Panc1 (cell line): ENCODE measurements around the gene ARHGEF7. TPM values are rescaled to one million over a fixed set of nuclear protein-coding genes. Genes with fewer than 3 reads are reported as not detected.

Experiments used
- ATAC-seq: fragments of 200-7000 bp; cut with Tn5 transposase; 2 replicates; pipeline ENCODE4 v1.9.1; 2020; ENCODE audit warnings: mild to moderate bottlenecking, moderate library complexity
- BruUV-seq: library from RNA; stranded (reverse); fragments of 400-500 nt; replicated peaks from 2 replicates; lab custom pipeline; 2021; lab: Mats Ljungman, UMichigan
- CTCF ChIA-PET: fragments of 300-600 bp; sonication (Branson Sonifier 250); formaldehyde crosslinking; loops from one replicate; lab custom pipeline; 2022; ENCODE audit warnings: antibody characterized with exemption; lab: Charles Lee
- POLR2A ChIA-PET: fragments of 300-600 bp; sonication (Branson Sonifier 250); formaldehyde crosslinking; loops from one replicate; lab custom pipeline; 2022; ENCODE audit warnings: antibody characterized with exemption; lab: Charles Lee
- DNase-seq: peaks from one replicate; pipeline ENCODE4 v3.0.0-alpha.2; 2010; ENCODE audit warnings: low read depth, low spot score
- H3K27ac ChIP-seq: 2 replicates; pipeline ENCODE4 v1.5.1; 2011; ENCODE audit warnings: mild to moderate bottlenecking, low read length, inconsistent platforms
- H3K27me3 ChIP-seq: fragments of 200-500 bp; sonication (Bioruptor generic); 2 replicates; pipeline ENCODE4 v1.6.0; 2014; ENCODE audit warnings: low read length, inconsistent platforms; ENCODE audit not compliant: control insufficient read depth, insufficient read depth
- H3K36me3 ChIP-seq: fragments of 200-500 bp; sonication (Bioruptor generic); 2 replicates; pipeline ENCODE4 v1.5.1; 2014; ENCODE audit warnings: inconsistent platforms, mild to moderate bottlenecking, low read length, moderate library complexity; ENCODE audit not compliant: control insufficient read depth, insufficient read depth
- H3K4me1 ChIP-seq: 2 replicates; pipeline ENCODE4 v1.5.1; 2011; ENCODE audit warnings: inconsistent platforms, mild to moderate bottlenecking, low read length, moderate library complexity; ENCODE audit not compliant: control insufficient read depth, insufficient read depth
- H3K4me3 ChIP-seq, 2 experiments: 2 replicates each; pipeline ENCODE4 v1.5.1; 2011 to 2012; ENCODE audit warnings: low read depth in 2 of 2, low read length in 2 of 2, mild to moderate bottlenecking in 2 of 2, inconsistent platforms in 1 of 2, moderate library complexity in 1 of 2
- H3K9me3 ChIP-seq: fragments of 200-500 bp; sonication (Bioruptor generic); 2 replicates; pipeline ENCODE4 v1.5.1; 2014; ENCODE audit warnings: low read depth, mild to moderate bottlenecking, inconsistent platforms, low read length, moderate library complexity; ENCODE audit not compliant: control insufficient read depth, insufficient read depth
- POLR2AphosphoS5 ChIP-seq: IDR thresholded peaks from 2 replicates; pipeline ENCODE4 v1.6.1; 2012; ENCODE audit warnings: mild to moderate bottlenecking, low read depth, low read length, moderate library complexity
- SIN3A ChIP-seq: IDR thresholded peaks from 2 replicates; pipeline ENCODE4 v1.6.1; 2012; ENCODE audit warnings: low read depth, mild to moderate bottlenecking, low read length, moderate library complexity, borderline replicate concordance; ENCODE audit not compliant: insufficient read depth
- TCF7L2 ChIP-seq: IDR thresholded peaks from 2 replicates; pipeline ENCODE4 v1.6.1; 2011; ENCODE audit warnings: mild to moderate bottlenecking, low read depth, low read length, inconsistent platforms
- in situ Hi-C: cut with HindIII; loops from 2 replicates; pipeline ENCODE4 v1.10.0; 2016; ENCODE audit warnings: low sequenced_read_pairs, low pct_unique_long_range_greater_than_20kb
- intact Hi-C: fragments of 100-400 bp; cut with micrococcal nuclease; formaldehyde crosslinking; loops from one replicate; pipeline ENCODE4 v1.10.0; 2022; ENCODE audit not compliant: unreplicated experiment
- total RNA-seq: library from RNA; stranded (reverse); gene quantifications from one replicate; pipeline ENCODE4 v1.2.1, GENCODE V29; 2021; ENCODE audit not compliant: unreplicated experiment
- TF ChIP-seq, protein P1 (sequence below): fragments of 450-650 bp; IDR thresholded peaks from 2 replicates; pipeline ENCODE4 v1.5.1; 2017; ENCODE audit warnings: mild to moderate bottlenecking
- TF ChIP-seq, protein P2 (sequence below), 2 experiments: IDR thresholded peaks; 2 replicates each; pipeline ENCODE4 v1.6.1; 2011 to 2012; ENCODE audit warnings: low read depth in 2 of 2, control low read depth in 1 of 2, low read length in 1 of 2, mild to moderate bottlenecking in 1 of 2, moderate library complexity in 1 of 2; ENCODE audit not compliant: insufficient read depth in 1 of 2

The ARHGEF7 gene
- total RNA-seq, 1 experiment from 2014 or later, result 36.4 TPM

GRCh38 chr13:111319521-111319920, 204.4 kb downstream of the ARHGEF7 start:
- TF ChIP-seq SIN3A (no peak), TCF7L2 (no peak), POLR2AphosphoS5 (no peak)
- TF ChIP-seq, protein P1, sequence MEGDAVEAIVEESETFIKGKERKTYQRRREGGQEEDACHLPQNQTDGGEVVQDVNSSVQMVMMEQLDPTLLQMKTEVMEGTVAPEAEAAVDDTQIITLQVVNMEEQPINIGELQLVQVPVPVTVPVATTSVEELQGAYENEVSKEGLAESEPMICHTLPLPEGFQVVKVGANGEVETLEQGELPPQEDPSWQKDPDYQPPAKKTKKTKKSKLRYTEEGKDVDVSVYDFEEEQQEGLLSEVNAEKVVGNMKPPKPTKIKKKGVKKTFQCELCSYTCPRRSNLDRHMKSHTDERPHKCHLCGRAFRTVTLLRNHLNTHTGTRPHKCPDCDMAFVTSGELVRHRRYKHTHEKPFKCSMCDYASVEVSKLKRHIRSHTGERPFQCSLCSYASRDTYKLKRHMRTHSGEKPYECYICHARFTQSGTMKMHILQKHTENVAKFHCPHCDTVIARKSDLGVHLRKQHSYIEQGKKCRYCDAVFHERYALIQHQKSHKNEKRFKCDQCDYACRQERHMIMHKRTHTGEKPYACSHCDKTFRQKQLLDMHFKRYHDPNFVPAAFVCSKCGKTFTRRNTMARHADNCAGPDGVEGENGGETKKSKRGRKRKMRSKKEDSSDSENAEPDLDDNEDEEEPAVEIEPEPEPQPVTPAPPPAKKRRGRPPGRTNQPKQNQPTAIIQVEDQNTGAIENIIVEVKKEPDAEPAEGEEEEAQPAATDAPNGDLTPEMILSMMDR, result no peak
- no peak overlapping the region for H3K4me3 ChIP-seq
- no peaks in the 10 kb centered on the region for H3K9me3 ChIP-seq
- no peak for ATAC-seq
- no peaks in the 10 kb centered on the region for H3K27me3 ChIP-seq
- no peak overlapping the region for H3K27ac ChIP-seq
- no peak for DNase-seq
- no TSS peak for BruUV-seq
- ChIA-PET CTCF (no interaction called here), POLR2A (no interaction called here)
- H3K36me3 ChIP-seq, result no peaks in the 10 kb centered on the region
- H3K4me1 ChIP-seq, result no peaks in the 10 kb centered on the region
- intact Hi-C loops (no loop called here), in situ Hi-C loops (no loop called here)

- Histone ChIP-seq H3K9me3 (no peaks in the 10 kb centered on the region), H3K27me3 (no peaks in the 10 kb centered on the region), H3K4me1 (no peaks in the 10 kb centered on the region), H3K4me3 (no peak within 1 kb of the TSS), H3K27ac (no peak within 1 kb of the TSS), H3K36me3 (no peaks in the 10 kb centered on the region)
- intact Hi-C loops (no loop called here), in situ Hi-C loops (no loop called here)
- no TSS peak for BruUV-seq
- DNase-seq, result no peak
- ATAC-seq, result no peak
- TF ChIP-seq TCF7L2 (no peak), POLR2AphosphoS5 (no peak), SIN3A (no peak)
- TF ChIP-seq, protein P1, result no peak
- TF ChIP-seq, protein P2, sequence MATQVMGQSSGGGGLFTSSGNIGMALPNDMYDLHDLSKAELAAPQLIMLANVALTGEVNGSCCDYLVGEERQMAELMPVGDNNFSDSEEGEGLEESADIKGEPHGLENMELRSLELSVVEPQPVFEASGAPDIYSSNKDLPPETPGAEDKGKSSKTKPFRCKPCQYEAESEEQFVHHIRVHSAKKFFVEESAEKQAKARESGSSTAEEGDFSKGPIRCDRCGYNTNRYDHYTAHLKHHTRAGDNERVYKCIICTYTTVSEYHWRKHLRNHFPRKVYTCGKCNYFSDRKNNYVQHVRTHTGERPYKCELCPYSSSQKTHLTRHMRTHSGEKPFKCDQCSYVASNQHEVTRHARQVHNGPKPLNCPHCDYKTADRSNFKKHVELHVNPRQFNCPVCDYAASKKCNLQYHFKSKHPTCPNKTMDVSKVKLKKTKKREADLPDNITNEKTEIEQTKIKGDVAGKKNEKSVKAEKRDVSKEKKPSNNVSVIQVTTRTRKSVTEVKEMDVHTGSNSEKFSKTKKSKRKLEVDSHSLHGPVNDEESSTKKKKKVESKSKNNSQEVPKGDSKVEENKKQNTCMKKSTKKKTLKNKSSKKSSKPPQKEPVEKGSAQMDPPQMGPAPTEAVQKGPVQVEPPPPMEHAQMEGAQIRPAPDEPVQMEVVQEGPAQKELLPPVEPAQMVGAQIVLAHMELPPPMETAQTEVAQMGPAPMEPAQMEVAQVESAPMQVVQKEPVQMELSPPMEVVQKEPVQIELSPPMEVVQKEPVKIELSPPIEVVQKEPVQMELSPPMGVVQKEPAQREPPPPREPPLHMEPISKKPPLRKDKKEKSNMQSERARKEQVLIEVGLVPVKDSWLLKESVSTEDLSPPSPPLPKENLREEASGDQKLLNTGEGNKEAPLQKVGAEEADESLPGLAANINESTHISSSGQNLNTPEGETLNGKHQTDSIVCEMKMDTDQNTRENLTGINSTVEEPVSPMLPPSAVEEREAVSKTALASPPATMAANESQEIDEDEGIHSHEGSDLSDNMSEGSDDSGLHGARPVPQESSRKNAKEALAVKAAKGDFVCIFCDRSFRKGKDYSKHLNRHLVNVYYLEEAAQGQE (IDR thresholded peaks at IDR 0.05; ENCODE audit: insufficient read depth in 1 of 2, low read depth in 2 of 2, low read length in 1 of 2), result no peak
- ChIA-PET POLR2A (no interaction called here), CTCF (no interaction called here)
Measured at GRCh38 chr13:111319998-111320911, 205.1 kb downstream of the ARHGEF7 start, which contains the start of gene TEX29. TEX29 (plus strand) TSS chr13:111320642; CDS start chr13:111320891, 249 bp downstream.
